Esophagus squamous epithelium (tissue), 4 donors: ENCODE data around the gene INTS7.

Experiments
- CTCF ChIP-seq, 6 experiments: fragments of 450-650 bp in 4 of 6; fragments of 200-600 bp in 2 of 6; sonication (generic) in 2 of 6; IDR thresholded peaks; one replicate each; pipeline ENCODE4 v1.5.1; 2016 to 2019; ENCODE audit warnings: antibody characterized with exemption in 6 of 6, mild to moderate bottlenecking in 4 of 6, moderate library complexity in 4 of 6
- POLR2A ChIP-seq, 4 donors: fragments of 450-650 bp; IDR thresholded peaks; one replicate each; pipeline ENCODE4 v1.6.1; 2017; ENCODE audit warnings: antibody characterized with exemption in 4 of 4, mild to moderate bottlenecking in 4 of 4, moderate library complexity in 3 of 4

- TF ChIP-seq POLR2A (IDR thresholded peaks at IDR 0.05) = no peak
- no peak for TF ChIP-seq CTCF (IDR thresholded peaks at IDR 0.05)
These were observed 119.4 kb downstream of the INTS7 start for GRCh38 chr1:211915924-211916323.
